ENCODE measurements around the gene CCNK.

The CCNK gene

GRCh38 chr14:99480917-99481744 is at the start of gene CCNK:
Gene CCNK, plus strand, starts transcription at chr14:99481409. Its CDS starts 11,269 bp downstream, at chr14:99492678.
- DNase-seq: peak; percentile 100

- DNase-seq: no peak
Measured at GRCh38 chr14:99431986-99432385, 49.2 kb upstream of the CCNK start.

GRCh38 chr14:99432485-99432884 is 48.7 kb upstream of the CCNK start:
- DNase-seq: no peak

- DNase-seq: no peak
Measured at GRCh38 chr14:99435327-99435726, 45.9 kb upstream of the CCNK start.

GRCh38 chr14:99436247-99437180 is 44.7 kb upstream of the CCNK start:
- peak; percentile 34 for DNase-seq

GRCh38 chr14:99437706-99438105 is 43.5 kb upstream of the CCNK start:
- no peak for DNase-seq

GRCh38 chr14:99440278-99440677 is 40.9 kb upstream of the CCNK start:
- no peak for DNase-seq

- no peak for DNase-seq
Measured at GRCh38 chr14:99441157-99441870, 39.9 kb upstream of the CCNK start.

- DNase-seq: no peak
Measured at GRCh38 chr14:99441918-99442317, 39.3 kb upstream of the CCNK start.

GRCh38 chr14:99445931-99446330 is 35.3 kb upstream of the CCNK start:
- DNase-seq: no peak

GRCh38 chr14:99447739-99448138 is 33.5 kb upstream of the CCNK start:
- DNase-seq: no peak

- DNase-seq: no peak
Measured at GRCh38 chr14:99450266-99450665, 30.9 kb upstream of the CCNK start.

- no peak for DNase-seq
Measured at GRCh38 chr14:99451234-99451633, 30.0 kb upstream of the CCNK start.

- no peak for DNase-seq
Measured at GRCh38 chr14:99452968-99453367, 28.2 kb upstream of the CCNK start.

GRCh38 chr14:99454246-99454645 is 27.0 kb upstream of the CCNK start:
- no peak for DNase-seq

GRCh38 chr14:99459481-99460100 is 21.6 kb upstream of the CCNK start:
- DNase-seq: no peak

- DNase-seq: no peak
Measured at GRCh38 chr14:99460793-99461192, 20.4 kb upstream of the CCNK start.

GRCh38 chr14:99461411-99462085 is 19.7 kb upstream of the CCNK start:
- no peak for DNase-seq

- DNase-seq: no peak
Measured at GRCh38 chr14:99462210-99462609, 19.0 kb upstream of the CCNK start.

- no peak for DNase-seq
Measured at GRCh38 chr14:99463974-99464373, 17.2 kb upstream of the CCNK start.

GRCh38 chr14:99465288-99465687 is 15.9 kb upstream of the CCNK start:
- no peak for DNase-seq

- DNase-seq: no peak
Measured at GRCh38 chr14:99466758-99467157, 14.5 kb upstream of the CCNK start.

Data from CD4-positive, alpha-beta T cell treated with Interleukin-10 for 1 hour (primary cell).